Chondrocyte (in vitro differentiated cells): ENCODE measurements around the gene ZNF766. TPM values are rescaled to one million over a fixed set of nuclear protein-coding genes. Genes with fewer than 3 reads are reported as not detected.

ENCODE experiments used
- microRNA-seq: library from miRNA; unstranded; fragments of <30 nt; microRNA quantifications from one replicate; pipeline ENCODE4 v1.2.0, GENCODE V29; 2020; ENCODE audit warnings: borderline number of aligned reads
- total RNA-seq: library from RNA; stranded (reverse); gene quantifications from 3 replicates; pipeline ENCODE4 v1.2.1, GENCODE V29; 2021

ZNF766 gene
- total RNA-seq, 1 donor from 2014 or later: 13.9 TPM

Small RNA genes lying within 50 kb of the gene (microRNA-seq; reads per million reads assigned to microRNA genes)
- gene MIR643: 1.7 reads per million
- gene MIR6801: not detected

Other genes starting within 250 kb of the ZNF766 start
- 6.0 to 8.3 TPM (median 7.4 TPM) in 3 replicates for gene ZNF614, start 241.2 kb upstream of the ZNF766 start, total RNA-seq
- gene ZNF432, start 220.7 kb upstream of the ZNF766 start, total RNA-seq: 9.7 to 22.2 TPM (median 10.0 TPM) in 3 replicates
- 24.3 to 46.8 TPM (median 26.4 TPM) in 3 replicates for gene ZNF841, start 173.8 kb upstream of the ZNF766 start, total RNA-seq
- gene ZNF616, start 129.6 kb upstream of the ZNF766 start, total RNA-seq: 12.8 to 18.6 TPM (median 13.6 TPM) in 3 replicates
- gene ZNF836, start 98.0 kb upstream of the ZNF766 start, total RNA-seq: 14.5 to 18.1 TPM (median 14.7 TPM) in 3 replicates
- 210 to 236 TPM (median 228 TPM) in 3 replicates for gene PPP2R1A, start 79.5 kb upstream of the ZNF766 start, total RNA-seq
- gene ZNF480, start 27.6 kb downstream of the ZNF766 start, total RNA-seq: 10.0 to 12.1 TPM (median 11.6 TPM) in 3 replicates
- gene ZNF610, start 66.7 kb downstream of the ZNF766 start, total RNA-seq: 3.5 to 6.2 TPM (median 4.5 TPM) in 3 replicates
- gene ZNF880, start 100.3 kb downstream of the ZNF766 start, total RNA-seq: 3.2 to 5.1 TPM (median 4.8 TPM) in 3 replicates
- gene ZNF528, start 128.3 kb downstream of the ZNF766 start, total RNA-seq: 2.1 to 3.2 TPM (median 2.3 TPM) in 3 replicates
- gene ZNF534, start 159.6 kb downstream of the ZNF766 start, total RNA-seq: not detected in 3 replicates
- gene ZNF578, start 184.0 kb downstream of the ZNF766 start, total RNA-seq: not detected in 3 replicates